Mesendoderm (in vitro differentiated cells): ENCODE data around the gene LLCFC1.

Source experiments
- DNase-seq: peaks from one replicate; pipeline ENCODE4 v3.0.0; 2013
- H2AK5ac ChIP-seq: 2 replicates; pipeline ENCODE4 v1.6.1; 2013; ENCODE audit warnings: low read length, inconsistent platforms
- H2BK120ac ChIP-seq: 2 replicates; pipeline ENCODE4 v1.6.1; 2013; ENCODE audit warnings: low read depth, mild to moderate bottlenecking, low read length, moderate library complexity, mixed read lengths
- H2BK15ac ChIP-seq: replicated peaks from 2 replicates; pipeline ENCODE4 v1.6.1; 2013; ENCODE audit warnings: low read depth, mild to moderate bottlenecking, moderate library complexity
- H2BK5ac ChIP-seq: 2 replicates; pipeline ENCODE4 v1.6.1; 2013; ENCODE audit warnings: low read length, inconsistent platforms
- H3K18ac ChIP-seq: 2 replicates; pipeline ENCODE4 v1.6.1; 2013; ENCODE audit warnings: mild to moderate bottlenecking, low read length, mixed read lengths
- H3K23ac ChIP-seq: one replicate; pipeline ENCODE4 v1.6.1; 2013; ENCODE audit warnings: low read length
- H3K27ac ChIP-seq: 2 replicates; pipeline ENCODE4 v1.5.1; 2013; ENCODE audit warnings: low read depth, mild to moderate bottlenecking, inconsistent platforms, low read length, moderate library complexity
- H3K27me3 ChIP-seq: 2 replicates; pipeline ENCODE4 v1.6.1; 2013; ENCODE audit warnings: low read length, control low read depth, mild to moderate bottlenecking, inconsistent platforms; ENCODE audit not compliant: insufficient read depth, poor library complexity
- H3K36me3 ChIP-seq: 2 replicates; pipeline ENCODE4 v1.6.1; 2013; ENCODE audit warnings: low read length, inconsistent platforms; ENCODE audit not compliant: control insufficient read depth, insufficient read depth
- H3K4ac ChIP-seq: one replicate; pipeline ENCODE4 v1.6.1; 2013; ENCODE audit warnings: low read depth, mild to moderate bottlenecking, low read length, moderate library complexity
- H3K4me1 ChIP-seq: 2 replicates; pipeline ENCODE4 v1.6.1; 2013; ENCODE audit warnings: low read depth, low read length, inconsistent platforms; ENCODE audit not compliant: control insufficient read depth
- H3K4me2 ChIP-seq: 2 replicates; pipeline ENCODE4 v1.6.1; 2013; ENCODE audit warnings: low read length
- H3K4me3 ChIP-seq: 2 replicates; pipeline ENCODE4 v1.5.1; 2013; ENCODE audit warnings: mild to moderate bottlenecking, low read length
- H3K56ac ChIP-seq: one replicate; pipeline ENCODE4 v1.6.1; 2013; ENCODE audit warnings: low read length
- H3K79me1 ChIP-seq: 2 replicates; pipeline ENCODE4 v1.6.1; 2013; ENCODE audit warnings: low read length, inconsistent platforms
- H3K79me2 ChIP-seq: 2 replicates; pipeline ENCODE4 v1.6.1; 2013; ENCODE audit warnings: mild to moderate bottlenecking, low read length; ENCODE audit not compliant: control insufficient read depth, insufficient read depth
- H3K9ac ChIP-seq: 2 replicates; pipeline ENCODE4 v1.6.1; 2013; ENCODE audit warnings: low read length, inconsistent platforms
- H4K5ac ChIP-seq: one replicate; pipeline ENCODE4 v1.6.1; 2013; ENCODE audit warnings: low read length
- H4K8ac ChIP-seq: one replicate; pipeline ENCODE4 v1.6.1; 2013; ENCODE audit warnings: low read depth, mild to moderate bottlenecking, control low read depth, low read length, moderate library complexity
- WGBS: extraction: QIAGEN DNeasy Blood & Tissue Kit; methylation state at CpG from one replicate; pipeline ENCODE4 v1.1.7; 2013; ENCODE audit warnings: low lambda C conversion rate, missing lambda C conversion rate; ENCODE audit not compliant: insufficient coverage; ENCODE audit errors: extremely low coverage; 5-methylcytosine and 5-hydroxymethylcytosine counted together

The LLCFC1 gene

GRCh38 chr7:142906643-142907042, 32.6 kb upstream of the LLCFC1 start:
- Histone ChIP-seq H3K4ac (no peak overlapping the region), H3K23ac (no peak overlapping the region), H3K79me2 (no peaks in the 10 kb centered on the region), H3K18ac (no peak overlapping the region), H3K79me1 (no peaks in the 10 kb centered on the region), H3K56ac (no peak overlapping the region), H3K36me3 (no peaks in the 10 kb centered on the region), H2AK5ac (no peak overlapping the region), H3K9ac (no peak overlapping the region), H3K27me3 (no peaks in the 10 kb centered on the region), H4K5ac (no peak overlapping the region), H2BK15ac (no peak overlapping the region), H3K27ac (no peak overlapping the region), H3K4me1 (no peaks in the 10 kb centered on the region), H2BK5ac (no peak overlapping the region), H4K8ac (no peak overlapping the region), H3K4me2 (no peak overlapping the region), H2BK120ac (no peak overlapping the region), H3K4me3 (no peak overlapping the region)
- no peak for DNase-seq
- no CpG with 5 or more reads among the region's 2 CpGs for WGBS

- H3K18ac ChIP-seq = no peak overlapping the region
- H3K79me2 ChIP-seq = no peaks in the 10 kb centered on the region
- no peak overlapping the region for H4K8ac ChIP-seq
- H2BK15ac ChIP-seq = no peak overlapping the region
- no peak overlapping the region for H2BK5ac ChIP-seq
- H3K56ac ChIP-seq = no peak overlapping the region
- no peak overlapping the region for H3K4me3 ChIP-seq
- H3K4ac ChIP-seq = no peak overlapping the region
- H3K79me1 ChIP-seq = no peaks in the 10 kb centered on the region
- no peak overlapping the region for H3K23ac ChIP-seq
- H3K27me3 ChIP-seq = no peaks in the 10 kb centered on the region
- no peak for DNase-seq
- no CpG with 5 or more reads among the region's 11 CpGs for WGBS
- H3K4me2 ChIP-seq = no peak overlapping the region
- H3K36me3 ChIP-seq = no peaks in the 10 kb centered on the region
- no peak overlapping the region for H2AK5ac ChIP-seq
- no peak overlapping the region for H4K5ac ChIP-seq
- no peak overlapping the region for H3K27ac ChIP-seq
- H2BK120ac ChIP-seq = no peak overlapping the region
- H3K9ac ChIP-seq = no peak overlapping the region
- H3K4me1 ChIP-seq = no peaks in the 10 kb centered on the region
Measured at GRCh38 chr7:142908290-142908689, 31.0 kb upstream of the LLCFC1 start.

DNA sequence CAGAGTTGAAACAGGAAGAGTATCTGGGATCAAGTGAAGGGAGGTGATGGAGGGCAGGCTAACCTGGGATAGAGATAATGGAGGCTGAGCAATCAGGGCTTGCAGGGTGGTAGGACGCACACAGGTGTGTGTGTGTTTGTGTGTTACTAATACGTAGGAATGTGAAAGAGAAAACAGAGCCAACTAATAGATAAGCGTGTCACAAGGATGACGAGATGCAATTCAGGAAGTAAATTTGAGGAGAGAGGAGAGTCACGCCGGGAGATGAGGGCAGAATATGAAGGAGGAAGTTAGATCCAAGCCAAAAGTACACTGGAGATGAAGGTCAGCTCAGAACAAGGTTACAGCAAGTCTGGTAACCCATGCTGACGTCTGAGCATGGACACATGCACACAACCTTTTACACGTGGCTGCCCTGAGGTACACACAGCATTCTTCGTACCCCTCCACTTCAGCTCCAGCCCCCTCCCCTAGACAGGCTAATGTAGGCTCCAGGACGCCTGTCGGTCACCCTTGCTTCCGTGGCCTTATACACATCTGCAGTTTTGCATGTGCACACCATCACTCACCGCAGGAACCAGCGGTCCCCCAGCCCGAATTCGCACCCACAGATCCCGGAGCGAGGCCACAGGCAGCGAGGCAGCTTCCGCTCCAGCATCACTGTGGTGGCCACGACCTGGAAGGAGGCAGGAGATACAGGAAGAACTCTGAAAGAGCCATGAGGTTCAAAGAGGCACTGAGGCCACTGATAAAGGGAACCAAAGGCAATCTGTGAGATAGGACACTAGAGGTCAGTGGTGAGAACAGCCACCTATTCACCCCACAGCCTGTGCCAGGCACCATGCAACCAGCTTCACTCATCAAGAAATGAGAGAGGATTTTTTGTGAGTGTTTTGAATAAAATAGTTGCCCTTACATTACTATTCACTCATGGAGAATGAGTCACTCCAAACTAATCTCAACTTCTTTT, 30.1 kb upstream of the LLCFC1 start:
- Histone ChIP-seq H3K4me2 (no peak overlapping the region), H3K56ac (no peak overlapping the region), H4K5ac (no peak overlapping the region), H3K18ac (no peak overlapping the region), H3K9ac (no peak overlapping the region), H3K4me1 (no peaks in the 10 kb centered on the region), H3K27ac (no peak overlapping the region), H3K4ac (no peak overlapping the region), H3K27me3 (no peaks in the 10 kb centered on the region), H3K23ac (no peak overlapping the region), H2AK5ac (no peak overlapping the region), H3K79me1 (no peaks in the 10 kb centered on the region), H3K79me2 (no peaks in the 10 kb centered on the region), H2BK15ac (no peak overlapping the region), H2BK120ac (no peak overlapping the region), H2BK5ac (no peak overlapping the region), H4K8ac (no peak overlapping the region), H3K36me3 (no peaks in the 10 kb centered on the region), H3K4me3 (no peak overlapping the region)
- peak; percentile 62 for DNase-seq
- no CpG with 5 or more reads among the region's 21 CpGs for WGBS

DNA sequence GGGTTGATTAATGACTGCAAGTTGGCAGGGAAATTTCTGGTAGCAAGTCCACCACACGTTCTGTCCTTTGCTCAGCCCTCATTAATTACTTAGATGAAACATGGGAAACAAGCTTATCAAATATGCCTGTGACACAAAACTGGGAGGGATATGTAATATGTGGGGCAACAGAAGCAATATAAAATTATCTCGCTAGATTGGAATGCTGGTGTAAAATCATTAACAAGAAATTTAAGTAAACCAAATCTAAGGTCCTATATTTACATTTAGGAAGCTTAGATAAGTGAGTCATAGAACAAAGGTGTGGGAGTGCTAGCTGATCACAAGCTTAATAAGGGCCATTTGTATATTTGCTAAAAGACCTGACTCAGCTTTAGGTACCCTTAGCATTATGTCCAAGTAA, 29.3 kb upstream of the LLCFC1 start:
- Histone ChIP-seq H3K4me2 (no peak overlapping the region), H3K4me3 (no peak overlapping the region), H4K8ac (no peak overlapping the region), H3K36me3 (no peaks in the 10 kb centered on the region), H2BK5ac (no peak overlapping the region), H3K4me1 (no peaks in the 10 kb centered on the region), H4K5ac (no peak overlapping the region), H2BK15ac (no peak overlapping the region), H3K56ac (no peak overlapping the region), H3K9ac (no peak overlapping the region), H3K79me2 (no peaks in the 10 kb centered on the region), H3K18ac (no peak overlapping the region), H2AK5ac (no peak overlapping the region), H3K27me3 (no peaks in the 10 kb centered on the region), H3K27ac (no peak overlapping the region), H3K4ac (no peak overlapping the region), H2BK120ac (no peak overlapping the region), H3K79me1 (no peaks in the 10 kb centered on the region), H3K23ac (no peak overlapping the region)
- no CpG with 5 or more reads among the region's 2 CpGs for WGBS
- DNase-seq = no peak

GRCh38 chr7:142910481-142910880, 28.8 kb upstream of the LLCFC1 start:
- Histone ChIP-seq H3K27ac (no peak overlapping the region), H3K4me1 (no peaks in the 10 kb centered on the region), H3K79me1 (no peaks in the 10 kb centered on the region), H3K79me2 (no peaks in the 10 kb centered on the region), H2BK120ac (no peak overlapping the region), H3K4me2 (no peak overlapping the region), H2BK5ac (no peak overlapping the region), H3K4me3 (no peak overlapping the region), H2BK15ac (no peak overlapping the region), H3K36me3 (no peaks in the 10 kb centered on the region), H3K4ac (no peak overlapping the region), H2AK5ac (no peak overlapping the region), H3K27me3 (no peaks in the 10 kb centered on the region), H3K9ac (no peak overlapping the region), H4K8ac (no peak overlapping the region), H3K18ac (no peak overlapping the region), H3K23ac (no peak overlapping the region), H3K56ac (no peak overlapping the region), H4K5ac (no peak overlapping the region)
- DNase-seq = no peak
- WGBS = no CpG with 5 or more reads among the region's 2 CpGs
